NCI-H1694 (cell line): Measurements from ENCODE around the gene ZWILCH.

ENCODE experiments used
- DNase-seq: peaks from one replicate; lab custom pipeline; 2025; lab: John Stamatoyannopoulos, UW

The ZWILCH gene

DNA sequence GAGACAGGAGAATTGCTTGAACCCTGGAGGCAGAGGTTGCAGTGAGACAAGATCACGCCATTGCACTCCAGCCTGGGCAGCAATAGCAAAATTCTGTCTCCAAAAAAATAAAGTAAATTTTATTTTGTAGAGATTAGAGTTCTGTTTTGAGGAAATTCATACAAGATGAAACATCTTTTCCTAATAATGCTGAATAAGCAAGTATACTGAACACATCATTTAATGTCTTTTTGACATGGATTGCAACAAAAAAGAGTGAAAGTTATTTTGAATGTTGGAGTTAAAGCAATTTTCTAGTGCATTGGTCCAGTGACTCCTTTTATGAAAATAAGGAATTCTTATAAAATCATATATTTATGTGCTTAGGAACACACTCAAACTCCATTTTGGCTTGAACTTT is 40.1 kb downstream of the ZWILCH start:
- no peak for DNase-seq

DNA sequence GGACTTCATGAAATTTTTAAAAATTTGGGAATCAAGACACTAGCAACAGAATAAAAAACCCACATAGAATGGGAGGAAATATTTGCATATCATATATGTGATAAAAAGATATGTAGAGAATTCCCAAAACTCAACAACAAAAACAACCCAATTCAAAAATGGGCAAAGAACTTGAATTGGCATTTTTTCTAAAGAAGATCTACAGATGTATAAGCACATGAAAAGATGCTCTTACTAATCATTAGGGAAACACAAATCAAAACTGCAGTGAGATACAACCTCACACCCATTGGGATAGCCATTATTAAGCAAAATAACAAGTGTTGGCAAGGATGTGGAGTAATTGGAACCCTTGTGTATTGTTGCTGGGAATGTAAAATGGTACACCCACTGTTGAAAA is 50.6 kb downstream of the ZWILCH start:
- no peak for DNase-seq

- DNase-seq = no peak
Observed at GRCh38 chr15:66558271-66558670, 53.1 kb downstream of the ZWILCH start.

DNA sequence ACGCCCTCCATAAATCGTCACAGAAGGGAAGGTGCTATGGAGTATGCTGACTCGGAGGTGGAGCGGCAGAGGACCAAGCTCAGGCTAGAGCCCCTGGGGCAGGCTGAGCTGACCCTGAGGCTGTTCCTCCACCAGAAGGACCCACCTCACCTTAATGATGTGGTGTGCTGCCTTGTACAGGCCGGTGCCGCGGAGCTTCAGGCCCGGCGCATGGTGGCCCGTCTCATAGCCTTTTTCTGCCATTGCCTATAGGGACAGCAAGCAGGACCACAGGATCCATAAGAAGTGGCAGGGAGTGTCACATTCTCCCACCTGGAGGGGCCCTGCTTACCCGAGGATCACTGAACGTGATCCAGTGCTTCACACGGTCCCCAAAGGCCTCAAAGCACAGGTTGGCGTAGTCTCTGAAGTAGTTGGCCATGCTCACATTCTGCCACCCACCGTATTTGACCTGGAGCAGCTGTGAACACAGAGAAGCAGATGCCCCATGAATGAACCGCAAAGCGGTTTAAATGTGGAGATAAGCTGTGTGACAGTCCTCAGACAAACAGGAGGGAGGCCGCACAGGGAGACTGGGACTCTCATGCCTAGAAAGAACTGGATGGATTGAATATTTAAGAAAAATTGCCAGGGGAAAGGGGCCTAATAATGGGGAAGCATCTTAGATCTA is 55.9 kb downstream of the ZWILCH start:
- no peak for DNase-seq

DNA sequence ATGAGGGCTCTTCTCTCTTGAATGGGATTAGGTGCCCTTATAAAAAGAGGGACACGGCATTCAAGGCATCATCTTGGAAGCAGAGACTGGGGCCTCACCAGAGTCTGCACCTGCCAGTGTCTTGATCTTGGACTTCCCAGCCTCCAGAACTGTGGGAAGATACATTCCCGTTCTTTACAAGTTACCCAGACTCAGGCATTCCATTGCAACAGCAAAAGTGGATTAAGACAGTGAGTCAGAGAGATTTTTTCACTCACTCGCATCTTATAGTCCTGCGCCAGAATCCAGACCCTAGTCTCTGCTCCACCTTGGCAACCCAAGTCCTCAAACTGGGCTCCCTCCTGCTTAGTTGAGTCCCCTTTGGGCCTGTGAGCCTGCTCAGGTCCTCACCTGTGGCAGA is 58.0 kb downstream of the ZWILCH start:
- DNase-seq = no peak

GRCh38 chr15:66563566-66564110 is 58.5 kb downstream of the ZWILCH start:
- no peak for DNase-seq

- no peak for DNase-seq
Observed at GRCh38 chr15:66564136-66565041, 59.3 kb downstream of the ZWILCH start.

- no peak for DNase-seq
Observed at GRCh38 chr15:66565141-66565641, 60.1 kb downstream of the ZWILCH start.

DNA sequence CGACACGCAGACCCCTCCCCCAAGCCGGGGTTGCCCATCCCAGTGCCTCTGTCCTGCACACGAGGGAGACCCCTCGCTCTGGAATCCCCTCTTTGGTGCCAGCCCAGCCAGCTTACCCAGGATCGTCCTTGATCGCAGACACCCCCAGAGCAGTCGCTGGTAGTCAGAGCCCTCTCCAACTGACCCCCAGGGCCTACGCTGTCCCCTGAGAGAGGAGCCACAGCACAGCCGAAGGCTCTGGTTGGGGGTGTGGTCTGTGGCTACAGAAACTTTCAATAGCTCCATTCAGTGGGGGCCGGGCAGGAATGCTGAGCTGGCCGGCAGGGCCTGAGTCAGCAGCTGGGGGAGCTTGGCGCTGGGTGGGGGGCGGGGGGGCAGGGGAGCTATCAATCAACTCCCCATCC is 60.6 kb downstream of the ZWILCH start, which contains the start of gene LCTL:
Gene LCTL (minus strand): TSS at position 258 of the 404 bp plus-strand sequence. CDS start 633 bp downstream, outside the sequence.
- DNase-seq = no peak

- DNase-seq = peak; percentile 46
Observed at GRCh38 chr15:66566963-66567531, 61.9 kb downstream of the ZWILCH start.

GRCh38 chr15:66567897-66568296 is 62.8 kb downstream of the ZWILCH start:
- no peak for DNase-seq

GRCh38 chr15:66569461-66570137 is 64.5 kb downstream of the ZWILCH start:
- no peak for DNase-seq

DNA sequence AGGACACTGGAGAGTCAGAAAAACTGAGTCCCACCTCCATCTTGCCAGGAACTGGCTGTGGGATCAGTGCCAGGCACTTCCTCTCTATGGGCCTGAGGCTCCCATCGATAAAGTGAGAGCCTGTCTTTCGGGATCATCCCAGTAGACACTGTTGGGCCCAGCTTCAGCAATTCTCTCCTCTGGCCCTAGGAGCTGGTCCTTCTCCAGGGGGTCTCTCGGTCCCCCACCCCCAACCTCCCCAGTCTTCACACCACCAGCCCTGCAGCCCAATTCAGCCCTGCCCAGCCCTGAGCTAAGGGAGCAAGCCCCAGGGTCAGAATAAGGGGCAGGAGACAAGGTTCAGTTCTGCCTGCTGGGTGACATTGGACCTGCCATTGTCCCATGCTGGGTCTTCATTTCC is 65.2 kb downstream of the ZWILCH start:
- no peak for DNase-seq

- DNase-seq = no peak
Observed at GRCh38 chr15:66570842-66571478, 65.8 kb downstream of the ZWILCH start.

GRCh38 chr15:66572146-66572545 is 67.0 kb downstream of the ZWILCH start:
- DNase-seq = no peak

- DNase-seq = no peak
Observed at GRCh38 chr15:66573348-66573718, 68.2 kb downstream of the ZWILCH start.

GRCh38 chr15:66573719-66574595 is 68.8 kb downstream of the ZWILCH start:
- DNase-seq = no peak

DNA sequence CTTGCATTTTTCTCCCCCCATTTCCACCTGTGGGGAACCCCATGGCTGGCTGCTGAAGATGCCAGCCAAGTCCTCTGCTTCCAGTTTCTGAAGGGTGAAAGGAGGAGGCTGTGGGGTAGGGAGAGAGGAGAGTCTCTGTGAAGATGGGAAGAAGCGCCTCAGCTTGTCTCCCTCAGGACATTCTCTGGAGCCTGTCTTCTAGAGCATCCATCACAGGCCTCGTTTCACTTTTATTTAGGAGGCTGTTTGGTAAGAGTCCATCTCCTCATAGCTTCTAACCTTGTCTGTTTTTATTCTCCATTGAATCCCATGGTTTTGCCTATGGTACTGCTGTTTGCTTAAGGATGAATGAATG is 69.4 kb downstream of the ZWILCH start:
- no peak for DNase-seq

GRCh38 chr15:66578286-66578875 is 73.3 kb downstream of the ZWILCH start:
- DNase-seq = no peak

DNA sequence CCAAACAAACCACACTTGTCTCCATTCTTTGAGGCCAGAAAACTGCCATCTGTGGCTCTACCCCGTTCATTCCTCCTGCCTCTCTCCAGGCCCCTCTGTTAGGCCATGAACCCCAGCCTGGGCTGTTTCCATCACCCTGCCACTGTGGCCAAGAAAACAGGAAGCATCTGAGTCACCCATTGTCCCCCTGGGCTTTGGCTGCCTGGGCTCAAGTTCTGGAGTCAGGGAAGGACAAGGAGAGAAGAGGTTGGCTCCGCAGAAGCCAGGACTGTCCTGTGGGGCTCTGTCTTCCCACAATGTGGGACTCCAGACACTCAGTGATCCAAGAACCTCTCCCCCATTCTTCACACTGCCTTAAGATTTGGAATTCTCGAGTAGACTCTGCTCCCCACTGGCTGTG is 75.5 kb downstream of the ZWILCH start:
- no peak for DNase-seq
